K562 (cell line): ENCODE data around the gene IGSF10. TPM values are rescaled to one million over a fixed set of nuclear protein-coding genes. Genes with fewer than 3 reads are reported as not detected.

Experiments
- CTCF ChIP-seq, 3 experiments: IDR thresholded peaks in 2 of 3; conservative IDR thresholded peaks in 1 of 3; 2 replicates each; pipeline ENCODE4 v1.5.1; 2011 to 2012; ENCODE audit warnings: low read length in 3 of 3, mild to moderate bottlenecking in 3 of 3, control low read depth in 2 of 3, improper control_type of control experiment in 1 of 3, inconsistent platforms in 1 of 3, low read depth in 1 of 3, mixed read lengths in 1 of 3, moderate library complexity in 1 of 3; ENCODE audit not compliant: insufficient read depth in 2 of 3
- XRCC4 ChIP-seq: IDR thresholded peaks from one replicate; pipeline ENCODE4 v1.6.1; 2011; ENCODE audit not compliant: insufficient read depth, insufficient read length; ENCODE audit errors: extremely low read depth
- polyA plus RNA-seq, 8 experiments: library from polyadenylated mRNA; depleted of rRNA in 4 of 8; stranded (reverse) in 5 of 8; unstranded in 3 of 8; fragments of >200 nt; fragmentation: Nextera tagmentation in 2 of 8; fragmentation: Illumina TruSeq in 1 of 8; extraction: Ambion mirVana in 2 of 8; extraction: Trizol in 1 of 8; gene quantifications; 2 replicates each; pipeline versions ENCODE4 v1.2.1 to v1.2.3, GENCODE V29; 2011 to 2014; ENCODE audit warnings: inconsistent platforms in 1 of 8, missing spikeins in 1 of 8
- small RNA-seq: library from RNA; depleted of rRNA; stranded (forward); fragments of <200 nt; gene quantifications from one replicate; pipeline ENCODE3, GENCODE V24; 2014
- total RNA-seq, 7 experiments: library from RNA; depleted of rRNA in 6 of 7; stranded (reverse); fragments of >200 nt in 6 of 7; fragmentation: Illumina TruSeq in 2 of 7; extraction: Trizol in 2 of 7; gene quantifications; 2 replicates each; pipeline versions ENCODE4 v1.2.1 to v1.2.3, GENCODE V29; 2011 to 2021; ENCODE audit warnings: low replicate concordance in 1 of 7

Gene IGSF10
- total and polyA plus RNA-seq, 9 of the 15 experiments (the other 6 are each of a cell fraction or from before 2014, with no cell fraction given), result 0.11 to 1.2 (median 0.40) TPM

DNA sequence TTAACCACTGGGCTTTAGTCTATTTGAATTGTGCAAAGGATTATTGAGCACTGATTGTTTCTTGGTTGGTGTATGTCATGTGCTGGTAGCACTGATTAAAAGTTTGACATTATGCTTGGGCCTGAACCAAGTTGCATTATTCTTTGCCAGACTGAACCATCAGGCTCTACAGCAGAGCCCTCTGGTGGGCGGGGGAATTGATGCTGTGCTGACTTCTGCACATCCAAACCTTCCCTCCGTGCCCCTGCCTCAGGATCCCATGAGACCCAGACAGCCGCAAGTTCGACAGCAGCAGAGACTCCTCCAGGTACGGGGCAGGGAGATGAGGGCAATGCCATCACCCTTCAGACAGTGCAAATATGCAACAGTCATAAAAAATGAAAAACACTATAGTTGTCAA is 47.9 kb downstream of the IGSF10 start (continued):
- TF ChIP-seq CTCF (IDR thresholded peaks at IDR 0.05 in 2 of 3, conservative IDR thresholded peaks at IDR 0.05 in 1 of 3; ENCODE audit: insufficient read depth in 2 of 3, low read depth in 1 of 3, low read length in 3 of 3), result 0 out of 6 replicates have a peak, but pooled peaks of 1 of the 3 experiments have one; percentile 9
- no peak for TF ChIP-seq XRCC4

Small RNAs within 50 kb of the gene (small RNA-seq; reads per million reads assigned to genes)
- gene AC117454.1, result not detected

Other genes with a start within 250 kb of the IGSF10 start
- gene P2RY14, start 182.5 kb downstream of the IGSF10 start, total RNA-seq (2014; rRNA removed), result not detected in 2 replicates
- gene P2RY14, start 182.5 kb downstream of the IGSF10 start, total RNA-seq (2014; rRNA removed; fragmentation: Illumina TruSeq; extraction: Trizol), result not detected in 2 replicates
- not detected in 2 replicates for gene P2RY14, start 182.5 kb downstream of the IGSF10 start, total RNA-seq (2015; rRNA removed; fragmentation: Illumina TruSeq; extraction: Trizol)
- not detected in 2 replicates for gene P2RY14, start 182.5 kb downstream of the IGSF10 start, total RNA-seq (2021)
- not detected in 2 replicates for gene P2RY14, start 182.5 kb downstream of the IGSF10 start, polyA plus RNA-seq (2011; rRNA removed)
- gene P2RY14, start 182.5 kb downstream of the IGSF10 start, polyA plus RNA-seq (2014; fragmentation: Illumina TruSeq; extraction: Trizol), result not detected in 2 replicates
- gene P2RY14, start 182.5 kb downstream of the IGSF10 start, polyA plus RNA-seq (2014; fragmentation: Nextera tagmentation; extraction: Ambion mirVana), result not detected
- gene P2RY14, start 182.5 kb downstream of the IGSF10 start, polyA plus RNA-seq (2014; rRNA removed), result not detected in 2 replicates
- gene GPR87, start 144.2 kb downstream of the IGSF10 start, total RNA-seq (2014; rRNA removed), result not detected in 2 replicates
- not detected in 2 replicates for gene GPR87, start 144.2 kb downstream of the IGSF10 start, total RNA-seq (2014; rRNA removed; fragmentation: Illumina TruSeq; extraction: Trizol)
- not detected in 2 replicates for gene GPR87, start 144.2 kb downstream of the IGSF10 start, total RNA-seq (2015; rRNA removed; fragmentation: Illumina TruSeq; extraction: Trizol)
- not detected in 2 replicates for gene GPR87, start 144.2 kb downstream of the IGSF10 start, total RNA-seq (2021)
- not detected in 2 replicates for gene GPR87, start 144.2 kb downstream of the IGSF10 start, polyA plus RNA-seq (2011; rRNA removed)
- gene GPR87, start 144.2 kb downstream of the IGSF10 start, polyA plus RNA-seq (2014; fragmentation: Illumina TruSeq; extraction: Trizol), result not detected in 2 replicates
- not detected for gene GPR87, start 144.2 kb downstream of the IGSF10 start, polyA plus RNA-seq (2014; fragmentation: Nextera tagmentation; extraction: Ambion mirVana)
- gene GPR87, start 144.2 kb downstream of the IGSF10 start, polyA plus RNA-seq (2014; rRNA removed), result not detected in 2 replicates
- gene P2RY13, start 131.5 kb downstream of the IGSF10 start, total RNA-seq (2014; rRNA removed), result not detected in 2 replicates
- not detected in 2 replicates for gene P2RY13, start 131.5 kb downstream of the IGSF10 start, total RNA-seq (2014; rRNA removed; fragmentation: Illumina TruSeq; extraction: Trizol)
- not detected in 2 replicates for gene P2RY13, start 131.5 kb downstream of the IGSF10 start, total RNA-seq (2015; rRNA removed; fragmentation: Illumina TruSeq; extraction: Trizol)
- not detected in 2 replicates for gene P2RY13, start 131.5 kb downstream of the IGSF10 start, total RNA-seq (2021)
- not detected in 2 replicates for gene P2RY13, start 131.5 kb downstream of the IGSF10 start, polyA plus RNA-seq (2011; rRNA removed)
- gene P2RY13, start 131.5 kb downstream of the IGSF10 start, polyA plus RNA-seq (2014; fragmentation: Illumina TruSeq; extraction: Trizol), result not detected in 2 replicates
- not detected for gene P2RY13, start 131.5 kb downstream of the IGSF10 start, polyA plus RNA-seq (2014; fragmentation: Nextera tagmentation; extraction: Ambion mirVana)
- not detected in 2 replicates for gene P2RY13, start 131.5 kb downstream of the IGSF10 start, polyA plus RNA-seq (2014; rRNA removed)
- not detected in 2 replicates for gene P2RY12, start 76.3 kb downstream of the IGSF10 start, total RNA-seq (2014; rRNA removed)
- not detected in 2 replicates for gene P2RY12, start 76.3 kb downstream of the IGSF10 start, total RNA-seq (2014; rRNA removed; fragmentation: Illumina TruSeq; extraction: Trizol)
- not detected in 2 replicates for gene P2RY12, start 76.3 kb downstream of the IGSF10 start, total RNA-seq (2015; rRNA removed; fragmentation: Illumina TruSeq; extraction: Trizol)
- not detected in 2 replicates for gene P2RY12, start 76.3 kb downstream of the IGSF10 start, total RNA-seq (2021)
- gene P2RY12, start 76.3 kb downstream of the IGSF10 start, polyA plus RNA-seq (2011; rRNA removed), result not detected in 2 replicates
- not detected in 2 replicates for gene P2RY12, start 76.3 kb downstream of the IGSF10 start, polyA plus RNA-seq (2014; fragmentation: Illumina TruSeq; extraction: Trizol)
- not detected for gene P2RY12, start 76.3 kb downstream of the IGSF10 start, polyA plus RNA-seq (2014; fragmentation: Nextera tagmentation; extraction: Ambion mirVana)
- gene P2RY12, start 76.3 kb downstream of the IGSF10 start, polyA plus RNA-seq (2014; rRNA removed), result not detected in 2 replicates